Hepatocyte (in vitro differentiated cells): Measurements from ENCODE around the gene CELF4. TPM values are rescaled to one million over a fixed set of nuclear protein-coding genes. Genes with fewer than 3 reads are reported as not detected.

Source experiments
- DNase-seq: peaks from one replicate; pipeline ENCODE4 v3.0.0-alpha.2; 2016; ENCODE audit warnings: low spot score
- H2AFZ ChIP-seq: fragments of 200-600 bp; sonication (generic); 2 replicates; pipeline ENCODE4 v1.6.0; 2016; ENCODE audit warnings: antibody characterized with exemption, mild to moderate bottlenecking
- H3K27ac ChIP-seq: fragments of 200-600 bp; sonication (generic); 2 replicates; pipeline ENCODE4 v1.5.1; 2016; ENCODE audit warnings: mild to moderate bottlenecking
- H3K27me3 ChIP-seq: fragments of 200-600 bp; sonication (generic); 2 replicates; pipeline ENCODE4 v1.6.1; 2016
- H3K36me3 ChIP-seq: fragments of 200-600 bp; sonication (generic); replicated peaks from 2 replicates; pipeline ENCODE4 v1.5.1; 2016; ENCODE audit warnings: low read depth; ENCODE audit not compliant: insufficient read depth
- H3K4me1 ChIP-seq: fragments of 200-600 bp; sonication (generic); 2 replicates; pipeline ENCODE4 v1.5.1; 2016; ENCODE audit warnings: mild to moderate bottlenecking, moderate library complexity; ENCODE audit not compliant: insufficient read depth
- H3K4me2 ChIP-seq: fragments of 200-600 bp; sonication (generic); 2 replicates; pipeline ENCODE4 v1.6.0; 2016
- H3K4me3 ChIP-seq: fragments of 200-600 bp; sonication (generic); 2 replicates; pipeline ENCODE4 v1.5.1; 2016; ENCODE audit warnings: mild to moderate bottlenecking
- H3K79me2 ChIP-seq: fragments of 200-600 bp; sonication (generic); 2 replicates; pipeline ENCODE4 v1.6.0; 2017; ENCODE audit warnings: mild to moderate bottlenecking
- H3K9me2 ChIP-seq: fragments of 200-600 bp; sonication (generic); replicated peaks from 2 replicates; pipeline ENCODE4 v1.6.0; 2017; ENCODE audit warnings: mild to moderate bottlenecking; ENCODE audit not compliant: insufficient read depth
- H3K9me3 ChIP-seq: fragments of 200-600 bp; sonication (generic); 2 replicates; pipeline ENCODE4 v1.5.1; 2016; ENCODE audit warnings: low read depth, mild to moderate bottlenecking
- H4K20me1 ChIP-seq: fragments of 200-600 bp; sonication (generic); 2 replicates; pipeline ENCODE4 v1.6.0; 2016; ENCODE audit warnings: mild to moderate bottlenecking; ENCODE audit not compliant: insufficient read depth, poor library complexity, severe bottlenecking
- EZH2 ChIP-seq: fragments of 200-600 bp; sonication (generic); IDR thresholded peaks from 2 replicates; pipeline ENCODE4 v1.6.1; 2016; ENCODE audit warnings: antibody characterized with exemption, mild to moderate bottlenecking, borderline replicate concordance
- EZH2phosphoT487 ChIP-seq: fragments of 200-600 bp; sonication (generic); IDR thresholded peaks from one replicate; pipeline ENCODE4 v1.6.1; 2018; ENCODE audit warnings: antibody characterized with exemption, mild to moderate bottlenecking, low read depth, moderate library complexity; ENCODE audit not compliant: unreplicated experiment, severe bottlenecking
- WGBS: methylation state at CpG from one replicate; pipeline ENCODE4 v1.1.6; 2016; ENCODE audit warnings: low lambda C conversion rate; ENCODE audit errors: missing lambda C conversion rate; 5-methylcytosine and 5-hydroxymethylcytosine counted together
- polyA plus RNA-seq: library from polyadenylated mRNA; unstranded; fragments of >200 nt; fragmentation: Nextera tagmentation; extraction: Ambion mirVana; gene quantifications from 2 replicates; pipeline ENCODE4 v1.2.1, GENCODE V29; 2016
- total RNA-seq: library from RNA; depleted of rRNA; stranded (reverse); fragments of >200 nt; gene quantifications from 2 replicates; pipeline ENCODE4 v1.2.3, GENCODE V29; 2014
- TF ChIP-seq, protein P1 (sequence below): fragments of 200-600 bp; sonication (generic); IDR thresholded peaks from 2 replicates; pipeline ENCODE4 v1.5.1; 2016; ENCODE audit warnings: antibody characterized with exemption, mild to moderate bottlenecking; ENCODE audit not compliant: poor library complexity

Gene CELF4
- total and polyA plus RNA-seq, 2 experiments from 2014 or later: 1.3 to 2.9 TPM

DNA sequence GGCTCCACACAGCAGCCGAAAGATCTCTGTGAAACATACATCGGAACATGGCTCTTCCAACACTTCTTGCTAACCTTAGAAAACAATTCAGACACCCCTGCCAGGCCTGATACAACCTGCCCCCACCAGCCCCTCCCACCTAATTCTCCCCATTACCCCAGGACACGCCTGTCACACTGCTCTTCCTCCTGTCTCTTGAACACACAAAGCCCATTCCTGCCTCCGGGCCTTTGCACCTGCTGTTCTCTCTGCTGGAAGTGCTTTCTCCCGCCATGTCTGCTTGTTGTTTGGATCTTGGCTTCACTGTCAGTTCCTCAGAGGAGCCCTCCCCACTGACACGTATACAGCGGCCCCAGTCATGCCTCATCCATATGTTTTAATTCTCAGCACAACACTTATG, 24.1 kb downstream of the CELF4 start:
- no peaks in the 10 kb centered on the region for H4K20me1 ChIP-seq
- WGBS: 91% methylated on average over 7 of the region's 7 CpGs
- no peaks in the 10 kb centered on the region for H3K4me1 ChIP-seq
- peaks cover 33% of the 10 kb centered on the region for H3K27me3 ChIP-seq
- H3K79me2 ChIP-seq: no peaks in the 10 kb centered on the region
- no peaks in the 10 kb centered on the region for H3K36me3 ChIP-seq
- H2AFZ ChIP-seq: no peak overlapping the region
- H3K27ac ChIP-seq: no peak overlapping the region
- no peaks in the 10 kb centered on the region for H3K9me3 ChIP-seq
- TF ChIP-seq EZH2 (no peak), EZH2phosphoT487 (no peak)
- TF ChIP-seq, protein P1, sequence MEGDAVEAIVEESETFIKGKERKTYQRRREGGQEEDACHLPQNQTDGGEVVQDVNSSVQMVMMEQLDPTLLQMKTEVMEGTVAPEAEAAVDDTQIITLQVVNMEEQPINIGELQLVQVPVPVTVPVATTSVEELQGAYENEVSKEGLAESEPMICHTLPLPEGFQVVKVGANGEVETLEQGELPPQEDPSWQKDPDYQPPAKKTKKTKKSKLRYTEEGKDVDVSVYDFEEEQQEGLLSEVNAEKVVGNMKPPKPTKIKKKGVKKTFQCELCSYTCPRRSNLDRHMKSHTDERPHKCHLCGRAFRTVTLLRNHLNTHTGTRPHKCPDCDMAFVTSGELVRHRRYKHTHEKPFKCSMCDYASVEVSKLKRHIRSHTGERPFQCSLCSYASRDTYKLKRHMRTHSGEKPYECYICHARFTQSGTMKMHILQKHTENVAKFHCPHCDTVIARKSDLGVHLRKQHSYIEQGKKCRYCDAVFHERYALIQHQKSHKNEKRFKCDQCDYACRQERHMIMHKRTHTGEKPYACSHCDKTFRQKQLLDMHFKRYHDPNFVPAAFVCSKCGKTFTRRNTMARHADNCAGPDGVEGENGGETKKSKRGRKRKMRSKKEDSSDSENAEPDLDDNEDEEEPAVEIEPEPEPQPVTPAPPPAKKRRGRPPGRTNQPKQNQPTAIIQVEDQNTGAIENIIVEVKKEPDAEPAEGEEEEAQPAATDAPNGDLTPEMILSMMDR: no peak
- no peak overlapping the region for H3K4me2 ChIP-seq
- no peak for DNase-seq
- H3K4me3 ChIP-seq: no peak overlapping the region
- no peaks in the 10 kb centered on the region for H3K9me2 ChIP-seq

DNA sequence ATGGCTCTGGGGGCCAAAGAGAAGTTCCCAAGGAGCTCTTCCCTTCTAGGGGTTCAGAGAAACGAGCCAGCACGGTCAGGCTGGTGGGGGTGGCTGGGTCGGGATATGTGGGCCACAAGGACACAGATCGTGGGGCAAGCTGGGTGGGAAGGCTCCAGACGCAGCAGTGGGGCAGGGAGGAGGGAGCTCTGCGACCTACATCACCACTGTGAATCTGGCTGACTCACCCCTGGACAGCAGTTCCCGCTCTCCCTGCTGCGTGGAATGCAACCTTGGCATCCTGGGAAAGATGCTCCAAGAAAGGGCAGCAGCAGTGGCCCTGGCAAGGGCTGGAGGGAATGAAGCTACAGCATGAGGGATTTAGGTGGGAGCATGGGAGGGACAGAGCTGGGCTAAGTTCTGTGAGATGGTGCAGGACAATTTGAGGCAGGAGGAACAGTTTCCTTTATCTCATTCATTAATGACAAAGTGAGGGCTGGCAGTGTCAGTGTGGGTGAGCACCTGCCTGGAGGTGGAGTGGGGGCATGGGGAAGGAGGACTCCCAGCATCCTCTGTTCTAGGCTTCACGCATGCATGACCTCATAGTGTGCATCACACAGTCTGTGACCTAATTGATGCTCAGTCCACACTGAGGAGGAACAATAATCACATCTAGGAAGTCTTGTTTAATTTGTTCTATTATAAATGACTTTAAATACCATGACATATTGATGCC, 25.0 kb downstream of the CELF4 start:
- H3K9me3 ChIP-seq: no peaks in the 10 kb centered on the region
- no peaks in the 10 kb centered on the region for H3K9me2 ChIP-seq
- 70% methylated on average over 8 of the region's 9 CpGs for WGBS
- no peak for DNase-seq
- no peaks in the 10 kb centered on the region for H3K79me2 ChIP-seq
- no peaks in the 10 kb centered on the region for H4K20me1 ChIP-seq
- no peak overlapping the region for H3K4me3 ChIP-seq
- TF ChIP-seq EZH2 (no peak), EZH2phosphoT487 (no peak)
- TF ChIP-seq, protein P1: no peak
- H3K4me1 ChIP-seq: no peaks in the 10 kb centered on the region
- H3K36me3 ChIP-seq: no peaks in the 10 kb centered on the region
- H2AFZ ChIP-seq: no peak overlapping the region
- peaks cover 36% of the 10 kb centered on the region for H3K27me3 ChIP-seq
- no peak overlapping the region for H3K4me2 ChIP-seq
- H3K27ac ChIP-seq: no peak overlapping the region

DNA sequence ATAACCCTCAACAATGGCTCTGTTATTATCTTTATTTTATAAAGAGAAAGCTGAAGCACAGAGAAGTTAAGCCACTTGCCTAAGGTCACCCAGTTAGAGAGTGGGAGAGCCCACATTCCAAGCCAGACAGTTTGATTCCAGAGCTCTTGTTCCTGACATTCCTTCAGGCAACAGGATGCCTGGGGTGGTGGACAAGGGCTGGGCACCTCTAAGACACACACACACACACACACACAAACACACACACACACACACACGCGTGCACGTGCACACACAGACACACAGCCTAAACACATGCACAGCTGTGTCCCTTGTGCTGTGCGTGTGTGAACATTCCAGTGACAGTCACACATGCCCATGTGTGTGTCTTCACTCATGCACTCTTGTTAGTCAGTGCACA, 26.4 kb downstream of the CELF4 start:
- Histone ChIP-seq H2AFZ (no peak overlapping the region), H3K4me2 (peak overlapping the region; percentile 51), H3K36me3 (no peaks in the 10 kb centered on the region), H3K4me1 (no peaks in the 10 kb centered on the region), H3K27ac (no peak overlapping the region), H3K27me3 (peaks cover 36% of the 10 kb centered on the region), H3K79me2 (no peaks in the 10 kb centered on the region), H3K9me2 (no peaks in the 10 kb centered on the region), H3K4me3 (no peak overlapping the region), H4K20me1 (no peaks in the 10 kb centered on the region), H3K9me3 (no peaks in the 10 kb centered on the region)
- no peak for DNase-seq
- no peak for TF ChIP-seq EZH2
- TF ChIP-seq, protein P1: no peak
- TF ChIP-seq EZH2phosphoT487: no peak
- WGBS: 87% methylated on average over 4 of the region's 4 CpGs
